NCI-H526 (cell line): ENCODE measurements around the gene PTK7.

Experiments
- DNase-seq, 2 experiments: peaks; one replicate each; lab custom pipeline; 2025; lab: John Stamatoyannopoulos, UW

The PTK7 gene

GRCh38 chr6:43205849-43206248 lies 129.7 kb downstream of the PTK7 start:
- no peak for DNase-seq

GRCh38 chr6:43207286-43207685 lies 131.2 kb downstream of the PTK7 start:
- DNase-seq, result no peak
